ENCODE measurements around the gene KLF1. TPM values are rescaled to one million over a fixed set of nuclear protein-coding genes. Genes with fewer than 3 reads are reported as not detected.

The KLF1 gene
- total RNA-seq (2022; extraction: Qiagen RNA extraction; ENCODE audit: low read depth): not detected in 5 replicates

DNA sequence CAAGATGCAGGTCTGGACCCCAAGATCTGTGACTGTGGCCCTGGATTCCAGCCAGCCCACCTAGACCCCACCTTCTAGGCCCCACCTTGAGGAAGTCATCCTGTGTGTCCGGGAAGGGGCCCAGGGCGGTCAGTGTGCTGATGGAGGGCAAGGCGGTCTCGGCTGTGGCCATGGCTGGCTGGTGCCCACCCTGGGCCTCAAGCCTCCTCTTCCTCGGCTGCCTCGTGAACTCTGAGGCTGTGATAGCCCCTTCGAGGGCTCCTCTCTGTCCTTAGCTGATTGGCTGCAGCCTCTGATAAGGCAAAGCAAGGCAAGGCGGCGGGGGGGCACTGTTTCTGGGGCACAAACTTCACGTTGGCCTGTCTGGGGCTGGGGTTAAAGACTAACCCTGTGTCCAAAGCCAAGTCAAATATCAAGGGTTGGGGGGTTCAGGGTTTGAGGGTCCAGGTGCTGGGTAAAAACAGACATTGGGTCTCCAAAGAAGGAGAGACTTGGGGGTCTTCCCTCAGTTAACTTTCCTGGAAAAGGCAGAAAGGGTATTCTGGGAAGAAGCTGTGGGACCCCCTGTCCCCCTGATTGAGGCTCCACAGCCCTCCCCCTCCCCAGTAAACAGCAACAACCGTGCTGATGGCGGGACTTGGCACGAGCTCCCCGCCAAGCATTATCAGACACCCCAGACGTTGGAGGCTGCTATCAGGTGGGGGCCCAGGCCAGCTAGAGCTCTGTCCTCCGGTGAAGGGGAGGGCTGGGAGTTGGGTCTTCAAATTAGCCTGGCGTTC, at the start of gene KLF1:
TSS of gene KLF1 (minus strand) at position 233 of the 779 bp plus-strand sequence. CDS start at position 172, 61 bp downstream.

DNA sequence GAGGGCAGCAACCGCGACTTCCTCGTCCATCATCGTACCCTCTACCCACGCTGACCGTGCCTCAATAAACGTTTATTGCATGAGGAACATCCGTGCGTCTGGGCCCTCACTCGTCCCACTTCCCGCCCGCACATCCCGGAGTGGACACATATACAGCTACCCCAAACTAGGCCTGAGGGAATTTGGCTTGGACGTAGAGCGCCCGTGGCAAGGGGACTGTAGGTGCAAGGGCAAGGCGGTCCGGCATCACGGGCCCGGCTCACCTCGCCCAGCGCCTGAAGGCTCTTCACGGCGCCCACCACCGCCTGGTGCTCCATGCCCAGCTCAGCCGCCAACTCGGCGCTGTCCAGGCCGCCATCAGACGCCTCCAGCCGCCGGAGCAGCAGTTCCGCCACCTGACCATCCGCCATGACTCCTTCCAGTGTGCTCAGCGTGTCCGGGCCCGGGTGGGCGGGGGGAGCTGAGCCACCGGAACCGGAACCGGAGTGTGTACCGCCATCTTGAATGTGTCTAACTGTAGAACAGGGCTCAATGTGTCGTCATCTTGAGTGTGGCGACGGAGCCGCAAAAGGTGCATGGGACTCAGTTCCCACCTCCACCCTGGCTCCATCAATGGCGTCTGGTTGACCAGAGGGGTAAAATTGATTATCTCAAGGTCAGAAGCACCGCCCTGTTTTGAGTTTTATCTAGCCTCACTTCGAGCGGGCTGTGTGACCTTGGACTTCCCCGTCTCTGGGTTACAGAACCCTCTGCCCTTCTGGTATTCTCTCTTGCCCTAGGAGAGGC, 46.5 kb upstream of the KLF1 start, which contains the start of gene FARSA:
TSS of gene FARSA (minus strand) at position 425 of the 786 bp plus-strand sequence. CDS start at position 410, 15 bp downstream.

DNA sequence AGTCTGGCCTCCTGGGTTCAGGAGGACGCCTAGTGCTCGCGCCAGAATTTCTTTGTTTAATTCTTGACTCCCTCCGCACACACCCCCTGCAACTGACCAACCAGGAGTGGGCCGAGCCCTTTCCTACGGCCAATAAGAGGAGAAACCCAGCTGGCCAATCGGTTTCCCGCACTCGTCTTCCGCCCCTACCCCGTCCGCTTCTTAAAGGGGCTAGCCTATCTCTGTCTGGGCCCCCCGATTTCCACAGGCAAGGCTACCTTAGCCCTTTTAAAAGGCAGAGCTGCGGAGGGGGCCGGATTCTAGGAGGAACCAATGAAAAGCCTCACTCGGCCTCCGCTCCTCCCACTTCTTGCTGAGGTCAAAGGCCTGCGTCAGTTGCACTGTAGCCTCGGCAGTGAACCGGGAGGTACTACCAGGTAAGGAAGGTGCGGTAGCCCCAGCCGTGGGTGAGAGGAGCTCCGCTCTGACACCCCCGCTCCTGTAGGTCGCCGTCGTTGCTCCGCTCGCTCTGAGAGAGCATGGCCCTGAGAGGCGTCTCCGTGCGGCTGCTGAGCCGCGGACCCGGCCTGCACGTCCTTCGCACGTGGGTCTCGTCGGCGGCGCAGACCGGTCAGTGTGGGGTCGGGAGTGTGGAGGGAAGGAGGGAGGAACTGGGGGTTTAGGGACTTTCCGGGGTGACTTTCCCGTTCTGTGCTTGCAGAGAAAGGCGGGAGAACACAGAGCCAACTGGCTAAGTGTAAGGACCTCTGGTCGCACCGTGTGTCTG, 4.0 kb upstream of the KLF1 start, which contains the start of gene GCDH:
TSS of gene GCDH (plus strand) at position 374 of the 766 bp plus-strand sequence. CDS start at position 519, 145 bp downstream.

DNA sequence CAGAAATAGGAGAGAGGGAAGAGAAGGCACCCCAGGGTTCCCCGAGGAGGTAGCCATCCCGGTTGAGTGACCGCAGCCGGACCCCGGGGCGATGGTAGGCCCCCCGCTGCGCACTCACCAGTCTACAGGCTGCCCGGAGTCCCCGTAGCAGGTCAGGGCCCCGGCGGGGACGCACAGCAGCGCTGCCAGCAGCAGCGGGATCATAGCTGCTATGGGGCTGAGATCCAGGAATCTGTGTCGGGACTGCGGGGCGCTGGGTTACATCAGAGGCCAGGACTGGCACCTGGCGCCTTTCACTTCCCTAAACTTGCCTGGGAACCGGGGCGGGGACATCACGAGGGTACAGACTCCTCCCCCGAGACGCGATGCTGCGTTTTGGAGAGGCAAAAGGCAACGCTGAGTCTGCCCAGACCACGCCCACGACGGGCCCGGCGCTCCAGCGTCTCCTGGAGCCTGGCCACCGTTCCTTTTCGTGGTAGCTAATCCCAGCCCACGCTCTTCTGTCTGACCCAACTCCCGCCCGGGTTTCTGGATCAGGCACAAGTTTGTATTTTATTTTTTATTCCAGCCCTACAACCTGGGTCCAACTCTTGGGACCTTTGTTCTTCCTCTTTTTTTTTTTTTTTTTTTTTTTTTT, 5.7 kb downstream of the KLF1 start, which contains the start of gene DNASE2:
TSS of gene DNASE2 (minus strand) at position 278 of the 637 bp plus-strand sequence. CDS start at position 204, 74 bp downstream.

DNA sequence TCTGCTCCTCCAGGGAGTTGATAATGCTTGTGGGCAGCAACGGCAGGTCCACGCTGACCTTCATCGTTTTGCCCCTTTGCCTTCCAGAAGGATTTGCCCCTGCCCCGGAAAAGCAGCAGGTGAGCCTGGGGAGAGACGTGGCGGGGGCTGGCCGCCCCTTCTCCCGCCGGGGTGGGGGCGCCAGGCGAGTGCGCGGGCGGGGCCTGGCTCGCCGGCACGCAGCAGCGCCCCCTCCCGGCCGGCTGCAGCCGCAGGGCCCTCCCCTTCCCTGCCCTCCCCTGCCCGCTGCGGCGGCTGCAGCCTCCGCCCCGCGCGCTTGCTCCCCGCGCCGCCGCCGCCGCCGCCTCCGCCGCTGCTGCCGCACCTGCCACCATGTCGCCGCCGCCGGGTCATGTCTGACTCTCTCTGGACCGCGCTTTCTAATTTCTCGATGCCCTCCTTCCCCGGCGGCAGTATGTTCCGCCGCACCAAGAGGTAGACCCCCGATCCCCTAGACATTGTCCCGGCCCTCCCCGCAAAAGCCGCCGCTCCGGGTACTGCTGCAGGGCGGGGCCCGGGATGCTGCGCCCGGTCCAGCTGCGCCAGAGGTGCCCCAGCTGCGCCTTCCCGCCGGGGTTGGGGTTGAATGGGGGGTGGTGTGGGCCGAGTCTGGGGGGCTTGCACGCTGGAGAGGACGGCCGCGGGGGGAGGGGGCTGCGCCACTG, 48.7 kb downstream of the KLF1 start, which contains the start of gene MAST1:
TSS of gene MAST1 (plus strand) at position 334 of the 704 bp plus-strand sequence. CDS start at position 392, 58 bp downstream.

DNA sequence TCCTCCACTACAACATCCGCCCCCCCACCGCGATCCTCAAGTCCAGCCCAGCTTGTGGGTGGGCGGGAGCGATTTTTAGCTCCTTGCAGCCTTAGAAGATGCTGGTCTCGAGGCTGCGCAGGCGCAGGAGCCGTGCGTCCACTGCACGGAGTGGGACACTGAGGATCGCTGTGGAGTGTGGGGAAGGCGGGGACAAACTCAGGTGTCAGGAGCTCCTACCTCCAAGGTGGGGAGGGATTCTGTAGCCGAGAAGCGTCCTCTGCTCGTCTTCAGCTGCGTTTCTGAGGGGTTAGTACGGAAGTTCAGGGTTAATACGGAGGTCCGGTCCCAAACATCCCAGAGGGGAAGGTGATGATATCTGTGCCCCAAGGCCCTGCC, 52.4 kb downstream of the KLF1 start, which contains the start of gene RTBDN:
TSS of gene RTBDN (minus strand) at position 14 of the 378 bp plus-strand sequence. CDS start 4,600 bp downstream, outside the sequence.

Other genes with a start within 250 kb of the KLF1 start
- 16.4 to 21.2 TPM (median 17.4 TPM) in 5 replicates for gene MAN2B1, start 220.5 kb downstream of the KLF1 start, total RNA-seq (2022; extraction: Qiagen RNA extraction; ENCODE audit: low read depth)
- 7.9 to 11.6 TPM (median 10.0 TPM) in 5 replicates for gene WDR83, start 220.4 kb downstream of the KLF1 start, total RNA-seq (2022; extraction: Qiagen RNA extraction; ENCODE audit: low read depth)
- 40.7 to 54.1 TPM (median 49.5 TPM) in 5 replicates for gene DHPS, start 205.3 kb downstream of the KLF1 start, total RNA-seq (2022; extraction: Qiagen RNA extraction; ENCODE audit: low read depth)
- gene GNG14, start 199.2 kb downstream of the KLF1 start, total RNA-seq (2022; extraction: Qiagen RNA extraction; ENCODE audit: low read depth): not detected in 5 replicates
- 8.2 to 13.6 TPM (median 11.5 TPM) in 5 replicates for gene FBXW9, start 190.6 kb downstream of the KLF1 start, total RNA-seq (2022; extraction: Qiagen RNA extraction; ENCODE audit: low read depth)
- gene TNPO2, start 163.3 kb downstream of the KLF1 start, total RNA-seq (2022; extraction: Qiagen RNA extraction; ENCODE audit: low read depth): 27.4 to 35.2 TPM (median 32.5 TPM) in 5 replicates
- gene TRIR, start 152.5 kb downstream of the KLF1 start, total RNA-seq (2022; extraction: Qiagen RNA extraction; ENCODE audit: low read depth): 156 to 216 TPM (median 205 TPM) in 5 replicates
- 70.9 to 96.0 TPM (median 93.4 TPM) in 5 replicates for gene GET3, start 149.7 kb downstream of the KLF1 start, total RNA-seq (2022; extraction: Qiagen RNA extraction; ENCODE audit: low read depth)
- gene BEST2, start 135.4 kb downstream of the KLF1 start, total RNA-seq (2022; extraction: Qiagen RNA extraction; ENCODE audit: low read depth): 0.05 to 0.14 TPM in 2 of 5 replicates, not detected in the others
- gene HOOK2, start 111.6 kb downstream of the KLF1 start, total RNA-seq (2022; extraction: Qiagen RNA extraction; ENCODE audit: low read depth): 8.1 to 12.5 TPM (median 9.9 TPM) in 5 replicates
- 86.0 to 165 TPM (median 133 TPM) in 5 replicates for gene JUNB, start 95.7 kb downstream of the KLF1 start, total RNA-seq (2022; extraction: Qiagen RNA extraction; ENCODE audit: low read depth)
- gene PRDX2, start 85.4 kb downstream of the KLF1 start, total RNA-seq (2022; extraction: Qiagen RNA extraction; ENCODE audit: low read depth): 0.48 to 1.4 TPM (median 0.76 TPM) in 5 replicates
- gene THSD8, start 85.1 kb downstream of the KLF1 start, total RNA-seq (2022; extraction: Qiagen RNA extraction; ENCODE audit: low read depth): 0.70 to 17.2 TPM (median 12.5 TPM) in 4 of 5 replicates, not detected in the other
- gene RNASEH2A, start 80.6 kb downstream of the KLF1 start, total RNA-seq (2022; extraction: Qiagen RNA extraction; ENCODE audit: low read depth): 32.3 to 49.1 TPM (median 44.2 TPM) in 5 replicates
- gene RTBDN, start 52.6 kb downstream of the KLF1 start, total RNA-seq (2022; extraction: Qiagen RNA extraction; ENCODE audit: low read depth): 0.10 to 0.34 TPM (median 0.22 TPM) in 4 of 5 replicates, not detected in the other
- 1.1 to 2.5 TPM (median 1.6 TPM) in 5 replicates for gene MAST1, start 48.7 kb downstream of the KLF1 start, total RNA-seq (2022; extraction: Qiagen RNA extraction; ENCODE audit: low read depth)
- gene DNASE2, start 5.8 kb downstream of the KLF1 start, total RNA-seq (2022; extraction: Qiagen RNA extraction; ENCODE audit: low read depth): 25.6 to 33.3 TPM (median 31.1 TPM) in 5 replicates
- gene GCDH, start 4.0 kb upstream of the KLF1 start, total RNA-seq (2022; extraction: Qiagen RNA extraction; ENCODE audit: low read depth): 9.1 to 10.2 TPM (median 9.5 TPM) in 5 replicates
- gene SYCE2, start 32.1 kb upstream of the KLF1 start, total RNA-seq (2022; extraction: Qiagen RNA extraction; ENCODE audit: low read depth): 0.33 to 0.79 TPM (median 0.42 TPM) in 5 replicates
- 65.9 to 84.1 TPM (median 74.6 TPM) in 5 replicates for gene FARSA, start 46.5 kb upstream of the KLF1 start, total RNA-seq (2022; extraction: Qiagen RNA extraction; ENCODE audit: low read depth)
- gene CALR, start 51.4 kb upstream of the KLF1 start, total RNA-seq (2022; extraction: Qiagen RNA extraction; ENCODE audit: low read depth): 505 to 682 TPM (median 539 TPM) in 5 replicates
- 68.9 to 85.3 TPM (median 84.8 TPM) in 5 replicates for gene RAD23A, start 58.7 kb upstream of the KLF1 start, total RNA-seq (2022; extraction: Qiagen RNA extraction; ENCODE audit: low read depth)
- 33.1 to 59.6 TPM (median 54.1 TPM) in 5 replicates for gene GADD45GIP1, start 70.0 kb upstream of the KLF1 start, total RNA-seq (2022; extraction: Qiagen RNA extraction; ENCODE audit: low read depth)
- gene DAND5, start 82.4 kb upstream of the KLF1 start, total RNA-seq (2022; extraction: Qiagen RNA extraction; ENCODE audit: low read depth): not detected in 5 replicates
- gene NFIX, start 108.3 kb upstream of the KLF1 start, total RNA-seq (2022; extraction: Qiagen RNA extraction; ENCODE audit: low read depth): 3.3 to 5.4 TPM (median 3.8 TPM) in 5 replicates
- gene LYL1, start 215.7 kb upstream of the KLF1 start, total RNA-seq (2022; extraction: Qiagen RNA extraction; ENCODE audit: low read depth): 0.50 to 1.0 TPM (median 0.71 TPM) in 5 replicates
- 34.4 to 39.6 TPM (median 38.0 TPM) in 5 replicates for gene TRMT1, start 229.5 kb upstream of the KLF1 start, total RNA-seq (2022; extraction: Qiagen RNA extraction; ENCODE audit: low read depth)
- gene NACC1, start 231.1 kb upstream of the KLF1 start, total RNA-seq (2022; extraction: Qiagen RNA extraction; ENCODE audit: low read depth): 26.1 to 47.1 TPM (median 39.3 TPM) in 5 replicates